Trophoblast cell (in vitro differentiated cells and primary cell): ENCODE results near the gene HIF3A.
"Not testable (repeated sequence)": the region's sequence is repeated elsewhere in the genome, so short reads cannot be mapped to it uniquely, and the experiment has no call there.

Experiments
- DNase-seq, 2 donors: peaks; one replicate each; pipeline ENCODE4 v3.0.0-alpha.2; 2016
- H2AFZ ChIP-seq: 2 replicates; pipeline ENCODE4 v1.6.1; 2013; ENCODE audit warnings: low read length, moderate library complexity, mild to moderate bottlenecking; ENCODE audit not compliant: insufficient read depth, poor library complexity
- H2AK5ac ChIP-seq: 2 replicates; pipeline ENCODE4 v1.6.1; 2013; ENCODE audit warnings: mild to moderate bottlenecking, low read length
- H2BK120ac ChIP-seq: 2 replicates; pipeline ENCODE4 v1.6.1; 2013; ENCODE audit warnings: low read length, mild to moderate bottlenecking, moderate library complexity; ENCODE audit not compliant: insufficient read depth, poor library complexity
- H2BK12ac ChIP-seq: 2 replicates; pipeline ENCODE4 v1.6.1; 2013; ENCODE audit warnings: mild to moderate bottlenecking, low read length, moderate library complexity
- H2BK5ac ChIP-seq: 2 replicates; pipeline ENCODE4 v1.6.1; 2013; ENCODE audit warnings: low read length, low read depth, moderate library complexity, mild to moderate bottlenecking; ENCODE audit not compliant: poor library complexity
- H3K14ac ChIP-seq: 2 replicates; pipeline ENCODE4 v1.6.1; 2013; ENCODE audit warnings: mild to moderate bottlenecking, low read length
- H3K18ac ChIP-seq: 2 replicates; pipeline ENCODE4 v1.6.1; 2013; ENCODE audit warnings: mild to moderate bottlenecking, low read length
- H3K23ac ChIP-seq: 2 replicates; pipeline ENCODE4 v1.6.1; 2013; ENCODE audit warnings: low read length
- H3K27ac ChIP-seq: 2 replicates; pipeline ENCODE4 v1.5.1; 2013; ENCODE audit warnings: low read depth, mild to moderate bottlenecking, inconsistent platforms, low read length, moderate library complexity
- H3K27me3 ChIP-seq: 2 replicates; pipeline ENCODE4 v1.6.1; 2013; ENCODE audit warnings: inconsistent platforms, mild to moderate bottlenecking, low read length, moderate library complexity; ENCODE audit not compliant: insufficient read depth
- H3K36me3 ChIP-seq, 2 experiments: 1 replicate in 1 of 2; 2 replicates in 1 of 2; pipeline ENCODE4 v1.6.1; 2013; ENCODE audit warnings: low read length in 2 of 2, mild to moderate bottlenecking in 2 of 2, moderate library complexity in 1 of 2; ENCODE audit not compliant: insufficient read depth in 2 of 2, control insufficient read depth in 1 of 2
- H3K4ac ChIP-seq: 2 replicates; pipeline ENCODE4 v1.6.1; 2013; ENCODE audit warnings: low read depth, mild to moderate bottlenecking, low read length, moderate library complexity
- H3K4me1 ChIP-seq, 2 experiments: 1 replicate in 1 of 2; 2 replicates in 1 of 2; pipeline ENCODE4 v1.6.1; 2013; ENCODE audit warnings: low read length in 2 of 2, mild to moderate bottlenecking in 2 of 2, moderate library complexity in 1 of 2; ENCODE audit not compliant: insufficient read depth in 2 of 2, control insufficient read depth in 1 of 2
- H3K4me2 ChIP-seq: 2 replicates; pipeline ENCODE4 v1.6.1; 2013; ENCODE audit warnings: inconsistent platforms, mild to moderate bottlenecking, low read length, moderate library complexity
- H3K4me3 ChIP-seq: 2 replicates; pipeline ENCODE4 v1.5.1; 2013; ENCODE audit warnings: mild to moderate bottlenecking, low read depth, low read length, inconsistent platforms
- H3K79me1 ChIP-seq: one replicate; pipeline ENCODE4 v1.6.1; 2013; ENCODE audit warnings: low read length
- H3K79me2 ChIP-seq: 2 replicates; pipeline ENCODE4 v1.6.1; 2013; ENCODE audit warnings: low read length, mild to moderate bottlenecking; ENCODE audit not compliant: control insufficient read depth, insufficient read depth, poor library complexity
- H3K9ac ChIP-seq: 2 replicates; pipeline ENCODE4 v1.6.1; 2013; ENCODE audit warnings: mild to moderate bottlenecking, low read length
- H3K9me3 ChIP-seq: 2 replicates; pipeline ENCODE4 v1.6.1; 2013; ENCODE audit warnings: low read depth, mild to moderate bottlenecking, control low read depth, inconsistent platforms, low read length; ENCODE audit not compliant: insufficient read depth
- H4K12ac ChIP-seq: 2 replicates; pipeline ENCODE4 v1.6.1; 2013; ENCODE audit warnings: low read depth, mild to moderate bottlenecking, low read length, moderate library complexity
- H4K8ac ChIP-seq: 2 replicates; pipeline ENCODE4 v1.6.1; 2013; ENCODE audit warnings: low read depth, mild to moderate bottlenecking, low read length, moderate library complexity
- H4K91ac ChIP-seq: one replicate; pipeline ENCODE4 v1.6.1; 2013; ENCODE audit warnings: low read depth, mild to moderate bottlenecking, low read length, moderate library complexity
- WGBS: extraction: QIAGEN DNeasy Blood & Tissue Kit; methylation state at CpG from one replicate; pipeline ENCODE4 v1.1.7; 2013; ENCODE audit warnings: missing lambda C conversion rate; ENCODE audit not compliant: insufficient read length, insufficient coverage; ENCODE audit errors: extremely low coverage; 5-methylcytosine and 5-hydroxymethylcytosine counted together

The HIF3A gene

GRCh38 chr19:46256855-46257254 lies 40.0 kb upstream of the HIF3A start:
- Histone ChIP-seq H3K4me3 (no peak overlapping the region), H3K79me1 (peaks cover 1% of the 10 kb centered on the region), H3K23ac (no peak overlapping the region), H4K8ac (no peak overlapping the region), H2BK120ac (no peak overlapping the region), H2BK12ac (no peak overlapping the region), H3K14ac (no peak overlapping the region), H3K79me2 (peaks cover 2% of the 10 kb centered on the region), H3K9ac (no peak overlapping the region), H4K91ac (no peak overlapping the region), H2AK5ac (no peak overlapping the region), H2AFZ (no peak overlapping the region), H3K4ac (no peak overlapping the region), H3K9me3 (no peaks in the 10 kb centered on the region), H3K27ac (no peak overlapping the region), H2BK5ac (no peak overlapping the region), H3K4me1 (no peaks in the 10 kb centered on the region), H3K27me3 (no peaks in the 10 kb centered on the region), H3K4me2 (no peak overlapping the region), H4K12ac (no peak overlapping the region), H3K18ac (no peak overlapping the region), H3K36me3 (no peaks in the 10 kb centered on the region)
- no CpG with 5 or more reads among the region's 8 CpGs for WGBS
- DNase-seq = peak; percentile 67 to 87

GRCh38 chr19:46261501-46261900 lies 35.3 kb upstream of the HIF3A start:
- not testable (repeated sequence) for H3K14ac ChIP-seq, H2AFZ ChIP-seq, H2BK120ac ChIP-seq, H3K27me3 ChIP-seq, H3K4me3 ChIP-seq, H3K4ac ChIP-seq, H2AK5ac ChIP-seq, H3K9me3 ChIP-seq, H4K91ac ChIP-seq, H4K8ac ChIP-seq, H3K4me2 ChIP-seq, H3K27ac ChIP-seq, H2BK5ac ChIP-seq, H3K79me2 ChIP-seq, H3K79me1 ChIP-seq, H3K36me3 ChIP-seq, H3K18ac ChIP-seq, H3K23ac ChIP-seq, H3K4me1 ChIP-seq, H4K12ac ChIP-seq, H3K9ac ChIP-seq, H2BK12ac ChIP-seq
- peak in 1 of 2 donors; percentile 4 for DNase-seq
- no CpG with 5 or more reads among the region's 7 CpGs for WGBS

- H3K4me2 ChIP-seq, H3K36me3 ChIP-seq, H3K9me3 ChIP-seq, H3K27ac ChIP-seq, H4K8ac ChIP-seq, H3K4me1 ChIP-seq, H3K79me2 ChIP-seq, H3K4me3 ChIP-seq, H3K27me3 ChIP-seq, H2BK5ac ChIP-seq, H3K23ac ChIP-seq, H3K4ac ChIP-seq, H2AFZ ChIP-seq, H3K18ac ChIP-seq, H4K12ac ChIP-seq, H2BK120ac ChIP-seq, H3K14ac ChIP-seq, H3K79me1 ChIP-seq, H3K9ac ChIP-seq: not testable (repeated sequence)
- peak overlapping the region; percentile 6 for H2AK5ac ChIP-seq
- peak in 1 of 2 donors; percentile 23 for DNase-seq
- peak overlapping the region; percentile 35 for H4K91ac ChIP-seq
- WGBS = no CpG with 5 or more reads among the region's 11 CpGs
- peak overlapping the region; percentile 63 for H2BK12ac ChIP-seq
Observed at GRCh38 chr19:46262684-46263296, 34.1 kb upstream of the HIF3A start.

- DNase-seq = peak; percentile 81
- not testable (repeated sequence) for H2AK5ac ChIP-seq, H3K9me3 ChIP-seq, H3K27me3 ChIP-seq, H3K23ac ChIP-seq, H3K36me3 ChIP-seq, H3K9ac ChIP-seq, H3K79me2 ChIP-seq, H3K4me2 ChIP-seq, H4K12ac ChIP-seq, H2AFZ ChIP-seq, H3K27ac ChIP-seq, H3K4me3 ChIP-seq, H3K79me1 ChIP-seq, H3K18ac ChIP-seq, H3K4me1 ChIP-seq
- Histone ChIP-seq H4K91ac (peak overlapping the region; percentile 18), H4K8ac (peak overlapping the region; percentile 56), H3K14ac (peak overlapping the region; percentile 62), H2BK120ac (peak overlapping the region; percentile 37), H2BK12ac (peak overlapping the region; percentile 81), H3K4ac (peak overlapping the region; percentile 22), H2BK5ac (peak overlapping the region; percentile 28)
- WGBS = no CpG with 5 or more reads among the region's 5 CpGs
Observed at GRCh38 chr19:46264801-46265200, 32.0 kb upstream of the HIF3A start.
